ENCODE measurements around the gene ABTB1. TPM values are rescaled to one million over a fixed set of nuclear protein-coding genes. Genes with fewer than 3 reads are reported as not detected.
"Not testable (repeated sequence)": the region's sequence is repeated elsewhere in the genome, so short reads cannot be mapped to it uniquely, and the experiment has no call there.

ABTB1 gene
- total RNA-seq, 1 donor from 2014 or later, result 34.2 TPM

DNA sequence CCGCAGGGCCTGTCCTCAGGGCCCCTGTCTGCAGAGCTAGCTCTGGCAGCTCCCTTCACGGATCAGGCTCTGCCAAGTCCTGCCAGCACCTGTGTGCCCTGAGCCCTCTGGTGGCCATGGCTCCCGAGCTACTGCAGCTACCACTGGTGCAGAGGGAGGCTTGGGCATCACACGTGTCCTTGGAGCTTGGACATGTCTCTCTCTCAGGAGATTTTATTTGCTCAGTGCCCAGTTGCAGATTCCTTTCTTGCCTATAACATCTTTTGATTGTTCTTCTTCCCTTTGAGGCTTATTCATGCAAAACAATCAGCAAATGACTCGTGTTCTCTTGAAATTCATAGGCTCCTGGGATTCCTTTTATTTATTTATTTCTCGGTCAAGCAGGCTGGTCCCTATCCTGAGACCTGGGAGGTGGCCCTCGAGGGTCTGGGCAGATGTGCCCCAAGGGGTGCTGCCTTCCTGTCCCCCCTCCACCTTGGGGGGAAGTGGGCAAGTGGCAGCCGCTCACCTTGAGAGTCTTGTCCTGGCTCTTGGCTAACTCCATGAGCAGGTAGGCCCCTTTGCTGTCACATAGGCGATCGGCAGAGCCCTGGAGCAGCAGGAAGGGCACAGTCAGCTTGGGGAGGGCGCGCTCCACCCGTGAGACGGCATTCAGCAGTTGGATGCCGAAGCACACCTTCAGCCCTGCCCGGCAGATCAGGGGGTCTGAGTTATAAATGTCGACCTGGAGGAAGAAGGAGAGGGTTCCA, 21.9 kb downstream of the ABTB1 start:
- intact Hi-C loops (cut with micrococcal nuclease), result loop anchor here (5.0 to 10.0 kb wide), 2 partner anchors 50 to 128 kb away; partner anchors contain the start of gene MGLL
- DNase-seq (peak; percentile 86), ATAC-seq (peak; percentile 22)

DNA sequence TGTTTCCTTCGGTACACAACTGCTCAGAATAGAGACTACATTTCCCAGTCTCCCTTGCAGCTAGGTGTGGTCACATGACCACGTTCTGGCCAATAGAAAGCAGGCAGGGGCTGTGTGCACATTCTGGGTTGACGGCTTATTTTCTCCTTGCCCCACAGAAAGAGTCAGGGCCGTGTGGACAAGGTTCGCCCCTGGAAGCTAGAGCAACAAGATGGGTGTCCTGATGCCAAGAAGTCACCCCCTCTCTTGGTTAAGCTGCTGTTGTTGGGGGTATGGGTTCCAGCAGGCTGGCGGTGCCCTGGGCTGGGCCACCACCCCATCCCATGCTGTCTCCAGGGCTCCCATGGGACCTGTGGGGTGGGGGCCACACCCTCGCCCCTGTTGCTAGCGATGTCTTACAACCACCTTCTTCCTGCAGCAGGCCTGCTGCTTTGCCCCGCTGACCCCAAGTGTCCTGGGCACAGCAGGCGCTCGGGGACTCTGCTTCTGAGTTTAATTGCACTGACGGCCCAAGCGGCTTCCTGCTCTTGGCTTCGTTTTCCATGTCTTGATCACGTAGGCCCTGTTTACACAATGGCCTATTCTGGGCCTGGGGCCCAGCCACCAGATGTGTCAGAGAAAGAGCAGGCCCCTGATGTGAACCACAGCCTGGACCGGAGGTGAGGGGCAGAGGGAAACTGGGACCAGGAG, 24.9 kb downstream of the ABTB1 start:
- peak; percentile 72 for ATAC-seq
- DNase-seq, result peak; percentile 90
- intact Hi-C loops (cut with micrococcal nuclease), result loop anchor here (5.0 to 10.0 kb wide), 2 partner anchors 47 to 125 kb away; partner anchors contain the start of gene MGLL

DNA sequence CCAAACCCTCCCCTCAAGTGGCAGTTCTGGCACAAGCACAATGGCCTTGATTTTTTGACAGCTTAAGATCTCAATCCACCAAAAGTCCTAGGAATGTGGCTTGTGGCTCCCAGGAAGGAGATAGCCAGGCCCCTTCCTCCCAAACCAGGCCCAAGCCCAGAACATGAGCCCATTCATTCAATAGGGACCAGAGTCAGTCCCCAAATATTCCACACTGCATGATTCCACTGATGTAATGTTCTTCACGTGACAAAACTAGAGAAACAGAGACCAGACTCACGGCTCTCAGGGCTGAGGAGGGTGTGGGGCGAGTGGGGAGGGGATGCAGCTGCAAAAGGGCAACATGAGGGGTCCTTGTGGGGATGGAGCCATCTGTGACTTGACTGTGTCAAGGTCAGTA, 25.5 kb downstream of the ABTB1 start:
- intact Hi-C loops (cut with micrococcal nuclease), result loop anchor here (5.0 to 10.0 kb wide), 2 partner anchors 47 to 124 kb away; partner anchors contain the start of gene MGLL
- DNase-seq (no peak), ATAC-seq (peak; percentile 6)

DNA sequence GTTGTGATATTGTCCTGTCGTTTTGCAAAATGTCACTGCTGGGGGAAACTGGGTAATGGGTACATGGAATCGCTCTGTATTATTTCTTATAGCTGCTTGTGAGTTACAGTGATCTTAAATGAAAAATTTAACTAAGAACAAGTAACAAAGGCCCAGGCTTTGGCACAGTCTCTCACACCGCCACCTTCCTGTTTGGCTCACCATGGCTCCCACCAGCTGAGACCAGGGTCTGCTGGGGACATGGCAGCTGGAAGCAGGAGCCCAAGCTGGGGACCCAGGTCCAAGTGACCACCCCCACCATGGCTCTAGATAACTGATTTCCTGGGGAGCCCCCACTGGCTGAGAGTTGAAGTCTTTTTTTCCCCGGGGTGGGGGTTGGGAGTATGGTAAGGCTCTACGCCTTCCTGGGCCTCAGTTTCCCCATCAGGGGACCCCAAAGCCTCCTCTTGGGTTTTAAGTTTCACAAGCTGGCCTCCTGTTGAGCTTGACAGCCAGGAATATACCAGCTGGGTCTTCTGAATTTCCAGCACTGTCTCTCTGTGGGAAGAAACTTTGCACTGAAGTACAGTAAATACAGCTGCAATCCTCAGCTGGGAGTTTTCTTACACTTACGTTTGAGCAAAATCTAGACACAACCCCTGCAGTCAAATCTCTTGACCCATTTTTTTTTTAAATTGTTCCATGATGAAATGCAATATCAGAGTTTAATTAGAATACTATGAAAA, 26.1 kb downstream of the ABTB1 start:
- ATAC-seq (no peak), DNase-seq (no peak)
- intact Hi-C loops (cut with micrococcal nuclease), result loop anchor here (5.0 to 10.0 kb wide), 2 partner anchors 46 to 123 kb away; partner anchors contain the start of gene MGLL

DNA sequence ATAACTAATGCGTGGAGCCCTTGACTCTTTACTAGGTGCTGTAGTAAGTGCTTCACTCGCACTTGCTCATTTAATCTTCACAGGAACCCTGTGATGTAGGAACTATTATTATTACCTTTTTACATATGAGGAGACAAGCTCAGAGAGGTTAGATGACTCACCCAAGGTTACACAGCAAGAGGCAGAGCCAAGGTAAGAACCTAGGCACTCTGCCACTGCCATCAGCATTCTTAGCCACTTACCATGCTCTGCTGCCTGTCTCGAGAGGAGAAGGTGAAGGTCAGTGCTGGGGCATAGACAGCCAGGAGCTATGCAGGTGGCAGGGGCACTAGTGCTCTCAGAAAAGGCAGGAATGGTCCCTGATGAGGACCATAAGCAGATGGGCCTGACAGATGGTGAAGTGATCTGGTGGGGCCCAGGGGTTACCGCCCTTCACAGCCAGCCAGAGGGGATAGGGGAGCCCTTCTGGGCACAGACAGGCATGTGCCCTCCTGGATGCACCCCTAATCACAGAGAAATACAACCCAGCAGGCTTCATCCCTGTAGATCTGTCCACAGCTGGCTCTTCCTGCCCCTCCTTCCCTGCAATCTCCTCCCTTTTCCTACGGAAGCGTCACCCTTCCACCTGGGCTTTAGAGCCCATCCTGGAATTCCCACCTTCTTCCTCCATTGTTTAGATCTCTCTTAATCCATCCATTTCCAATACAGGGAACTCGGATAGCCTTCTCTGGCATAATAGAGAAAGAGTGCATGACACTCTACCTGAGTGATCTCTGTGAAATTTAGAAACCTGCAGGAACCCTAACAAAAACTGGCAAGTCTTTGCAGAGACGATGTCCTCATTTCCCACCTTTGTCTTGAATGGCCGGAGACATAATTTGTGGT, 26.9 kb downstream of the ABTB1 start:
- DNase-seq (no peak), ATAC-seq (no peak)
- intact Hi-C loops (cut with micrococcal nuclease), result loop anchor here (5.0 to 10.0 kb wide), 2 partner anchors 45 to 123 kb away; partner anchors contain the start of gene MGLL

DNA sequence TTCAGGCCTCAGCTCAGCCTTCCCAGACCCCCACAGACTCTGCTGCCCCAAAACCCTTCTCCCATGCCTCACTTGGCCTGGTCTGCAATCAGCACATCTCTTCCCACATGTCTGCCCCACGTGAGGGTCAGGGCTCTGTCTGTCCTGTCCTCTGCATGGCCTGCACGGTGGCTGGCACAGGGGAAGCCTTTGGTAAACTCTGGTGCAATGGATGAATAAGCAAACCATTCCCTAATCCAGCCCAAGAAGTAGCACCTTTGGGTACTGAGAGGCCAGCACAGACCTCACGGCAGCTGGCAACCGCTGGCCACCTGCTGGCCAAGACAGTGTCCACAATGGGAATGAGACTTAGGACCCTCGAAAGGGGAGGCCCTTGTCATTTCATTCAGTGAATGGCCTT, 27.7 kb downstream of the ABTB1 start:
- no peak for ATAC-seq
- intact Hi-C loops (cut with micrococcal nuclease), result no loop called here
- no peak for DNase-seq

DNA sequence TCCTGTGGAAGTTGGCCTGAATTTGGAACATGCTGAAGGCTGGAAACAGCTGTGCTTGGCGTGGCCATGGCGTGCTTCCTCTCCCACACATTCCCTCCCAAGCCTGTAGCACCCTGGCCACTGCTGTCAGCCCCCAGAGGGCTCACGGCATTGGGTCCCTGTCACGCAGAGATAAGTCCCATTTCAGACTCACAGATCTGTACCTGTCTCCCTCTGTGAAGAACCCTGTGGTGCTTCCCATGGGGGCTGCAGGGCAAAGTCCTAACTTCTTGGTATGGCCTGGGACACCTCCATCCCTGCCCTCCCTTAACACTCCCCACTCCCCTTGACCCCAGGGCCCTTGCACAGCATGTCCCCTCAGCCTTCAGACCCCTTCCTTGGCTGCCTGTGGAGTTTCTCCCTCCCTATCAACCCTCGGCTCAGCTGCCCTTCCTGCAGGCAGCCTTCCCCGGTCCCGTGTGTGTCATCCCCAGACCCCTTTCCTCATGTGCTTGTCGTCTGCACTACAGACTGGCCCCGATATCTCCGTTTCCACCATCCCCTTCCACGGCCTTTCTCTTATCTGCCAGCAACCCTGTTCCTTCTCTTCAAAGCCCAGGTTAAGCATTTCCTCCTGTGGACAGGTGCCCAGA, 28.6 kb downstream of the ABTB1 start:
- DNase-seq (peak; percentile 75), ATAC-seq (peak; percentile 7)
- intact Hi-C loops (cut with micrococcal nuclease), result no loop called here

DNA sequence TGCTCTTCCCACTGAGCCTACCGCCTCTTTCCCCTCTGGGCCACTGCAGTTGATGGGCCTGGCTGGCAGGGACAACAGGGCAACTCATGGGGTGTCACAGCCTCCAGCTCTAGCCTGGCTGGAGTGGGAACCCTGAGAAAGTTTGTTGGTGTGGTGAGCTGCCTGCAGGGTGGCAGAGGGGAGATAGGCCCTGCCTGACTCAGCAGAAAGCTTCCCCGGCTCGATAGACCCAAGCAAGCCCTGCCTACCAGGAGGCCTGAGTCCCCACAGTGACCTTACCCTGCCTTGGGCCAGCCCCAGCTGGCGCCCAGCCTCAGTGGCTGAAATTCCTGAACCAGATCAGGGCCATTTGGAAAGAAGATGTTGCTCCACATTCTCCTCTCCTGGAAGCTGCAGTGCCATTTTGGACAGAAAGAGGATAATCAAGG, 29.4 kb downstream of the ABTB1 start:
- no peak for ATAC-seq
- peak; percentile 71 for DNase-seq
- intact Hi-C loops (cut with micrococcal nuclease), result no loop called here

DNA sequence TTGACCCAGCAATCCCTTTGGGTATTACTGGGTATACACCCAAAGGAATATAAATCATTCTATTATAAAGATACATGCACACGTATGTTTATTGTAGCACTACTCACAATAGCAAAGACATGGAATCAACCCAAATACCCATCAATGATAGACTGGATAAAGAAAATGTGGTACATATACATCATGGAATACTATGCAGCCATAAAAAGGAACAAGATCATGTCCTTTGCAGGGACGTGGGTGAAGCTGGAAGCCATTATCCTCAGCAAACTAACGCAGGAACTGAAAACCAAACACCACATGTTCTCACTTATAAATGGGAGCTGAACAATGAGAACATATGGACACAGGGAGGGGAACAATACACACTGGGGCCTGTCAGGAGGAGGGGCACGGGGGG, 32.1 kb downstream of the ABTB1 start:
- ATAC-seq; DNase-seq; intact Hi-C loops (cut with micrococcal nuclease): not testable (repeated sequence)

DNA sequence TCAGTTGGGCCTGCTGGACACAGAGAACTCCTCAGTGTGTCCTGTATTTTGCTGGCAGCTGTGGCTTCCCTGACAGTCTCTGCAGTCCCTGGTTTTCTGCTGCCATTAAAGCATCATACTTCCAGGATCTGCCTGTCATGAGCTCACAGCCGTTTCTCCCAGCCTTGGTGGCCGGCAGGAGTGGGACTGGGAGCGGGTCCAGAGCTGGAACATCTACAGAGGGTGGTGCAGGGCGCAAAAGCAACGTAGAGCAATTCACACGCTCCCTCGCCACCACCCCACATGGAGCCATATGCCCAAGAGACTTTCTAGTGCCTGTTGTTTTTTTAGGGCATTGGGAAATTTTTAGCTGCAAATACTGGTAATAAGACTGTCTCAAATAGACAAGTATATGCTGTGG, 33.6 kb downstream of the ABTB1 start:
- intact Hi-C loops (cut with micrococcal nuclease), result no loop called here
- DNase-seq (peak; percentile 72), ATAC-seq (peak; percentile 64)

DNA sequence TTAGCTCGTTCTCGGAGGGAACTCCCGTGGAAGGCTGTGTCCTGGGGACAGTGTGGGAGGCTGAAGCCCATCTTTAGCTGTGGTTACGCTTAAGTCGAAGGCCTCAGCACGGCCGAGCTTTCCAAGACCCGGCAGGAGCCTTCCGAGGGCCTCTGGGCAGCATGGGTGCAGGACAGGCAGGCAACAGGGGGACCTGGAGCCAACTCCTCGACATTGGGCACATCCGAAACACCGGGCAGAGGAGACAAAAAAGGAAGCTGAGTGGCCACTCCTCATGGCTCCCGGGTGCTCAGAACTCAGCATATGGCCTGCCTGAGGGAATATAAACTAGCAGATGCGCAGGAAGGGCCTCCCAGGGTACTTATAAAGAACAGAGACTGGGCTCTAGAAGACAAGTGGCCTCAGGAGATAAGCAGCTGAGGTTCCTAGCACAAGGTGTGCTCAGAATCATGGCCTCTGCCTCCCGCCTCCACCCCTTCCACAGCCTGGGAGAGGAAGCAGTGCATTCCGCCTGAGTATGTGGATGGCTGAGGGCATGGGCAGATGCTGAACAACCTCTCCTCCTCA, 34.1 kb downstream of the ABTB1 start:
- intact Hi-C loops (cut with micrococcal nuclease), result no loop called here
- DNase-seq (no peak), ATAC-seq (no peak)

DNA sequence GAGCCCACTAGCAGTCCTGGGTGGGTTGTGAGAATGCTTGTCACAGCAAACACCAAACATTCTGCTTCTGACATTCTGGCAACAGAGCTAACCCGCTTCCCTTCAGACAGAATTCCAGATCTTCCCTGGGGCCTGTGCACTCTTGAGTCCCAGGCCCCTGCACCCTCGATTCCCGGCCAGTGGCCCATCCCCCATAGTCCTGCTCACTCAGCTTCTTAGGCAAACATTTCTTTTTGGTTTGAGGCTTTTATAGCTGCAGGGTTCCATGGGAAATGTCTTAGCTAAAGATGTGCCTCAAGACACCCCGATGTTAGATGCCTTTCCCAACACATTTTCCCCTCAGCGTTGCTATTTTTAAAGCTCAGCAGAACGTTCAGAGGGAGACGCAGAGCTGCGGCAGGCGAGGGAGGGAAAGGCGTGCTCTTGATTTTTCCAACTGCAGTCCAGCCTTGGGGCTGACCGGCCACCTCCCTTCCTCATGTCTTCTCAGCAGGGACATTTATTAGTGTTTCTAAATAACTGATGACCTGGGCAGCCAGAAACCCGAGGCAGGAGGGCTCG, 35.2 kb downstream of the ABTB1 start:
- intact Hi-C loops (cut with micrococcal nuclease), result no loop called here
- ATAC-seq, result peak; percentile 63
- no peak for DNase-seq

DNA sequence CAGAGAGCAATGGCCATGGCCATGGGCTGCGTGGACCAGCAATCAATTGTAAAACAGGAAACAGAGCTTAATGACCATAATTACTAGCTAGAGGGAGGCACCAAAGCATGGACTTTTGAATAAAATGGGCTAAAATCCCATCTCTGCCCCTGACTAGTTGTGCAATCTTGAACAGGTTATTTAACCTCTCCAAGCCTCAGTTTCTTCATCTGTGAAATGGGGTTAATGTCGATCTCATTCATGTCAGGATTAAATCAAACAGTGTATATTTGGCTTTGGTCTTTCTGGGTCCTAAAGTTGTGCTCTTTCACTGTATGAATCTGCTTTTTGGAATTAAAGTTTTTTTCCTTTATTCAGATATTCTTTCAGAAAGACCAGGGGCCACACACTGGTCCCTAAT, 36.1 kb downstream of the ABTB1 start:
- no peak for ATAC-seq
- intact Hi-C loops (cut with micrococcal nuclease), result no loop called here
- DNase-seq, result no peak

DNA sequence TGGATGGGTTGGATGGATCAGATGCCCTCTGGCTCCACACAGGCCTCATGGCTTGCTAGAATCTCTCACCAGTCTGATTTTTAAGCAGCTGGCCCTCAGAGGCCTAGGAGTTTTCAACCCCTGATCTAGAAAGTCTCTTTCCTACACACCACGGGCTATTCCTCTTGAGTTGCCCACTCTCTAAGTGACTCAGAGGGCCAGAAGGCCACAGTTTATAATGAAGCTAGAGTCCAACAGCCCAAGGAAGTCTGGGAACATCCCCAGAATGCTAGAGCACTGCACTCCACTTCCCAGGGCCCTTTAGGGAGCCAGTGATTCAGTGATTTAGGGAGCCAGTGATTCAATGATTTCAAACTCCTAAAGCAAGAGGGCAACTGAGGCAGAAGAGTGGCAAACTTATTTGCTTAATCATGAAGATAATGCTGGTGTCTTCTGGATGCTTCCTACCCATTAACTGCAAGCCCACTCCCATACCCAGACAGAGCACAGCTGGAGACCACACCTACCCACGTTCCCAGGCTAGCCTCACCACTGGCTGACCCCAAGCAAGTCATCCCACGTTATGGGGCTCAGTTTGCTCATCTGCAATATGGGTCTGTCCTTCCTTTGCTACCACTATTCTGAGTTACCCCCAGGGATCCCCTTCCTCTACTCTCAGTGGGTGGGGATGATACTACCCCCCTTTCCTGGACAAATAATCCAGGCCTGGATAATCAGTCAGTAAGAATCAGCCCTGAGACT, 36.7 kb downstream of the ABTB1 start:
- DNase-seq (no peak), ATAC-seq (no peak)
- intact Hi-C loops (cut with micrococcal nuclease), result no loop called here

DNA sequence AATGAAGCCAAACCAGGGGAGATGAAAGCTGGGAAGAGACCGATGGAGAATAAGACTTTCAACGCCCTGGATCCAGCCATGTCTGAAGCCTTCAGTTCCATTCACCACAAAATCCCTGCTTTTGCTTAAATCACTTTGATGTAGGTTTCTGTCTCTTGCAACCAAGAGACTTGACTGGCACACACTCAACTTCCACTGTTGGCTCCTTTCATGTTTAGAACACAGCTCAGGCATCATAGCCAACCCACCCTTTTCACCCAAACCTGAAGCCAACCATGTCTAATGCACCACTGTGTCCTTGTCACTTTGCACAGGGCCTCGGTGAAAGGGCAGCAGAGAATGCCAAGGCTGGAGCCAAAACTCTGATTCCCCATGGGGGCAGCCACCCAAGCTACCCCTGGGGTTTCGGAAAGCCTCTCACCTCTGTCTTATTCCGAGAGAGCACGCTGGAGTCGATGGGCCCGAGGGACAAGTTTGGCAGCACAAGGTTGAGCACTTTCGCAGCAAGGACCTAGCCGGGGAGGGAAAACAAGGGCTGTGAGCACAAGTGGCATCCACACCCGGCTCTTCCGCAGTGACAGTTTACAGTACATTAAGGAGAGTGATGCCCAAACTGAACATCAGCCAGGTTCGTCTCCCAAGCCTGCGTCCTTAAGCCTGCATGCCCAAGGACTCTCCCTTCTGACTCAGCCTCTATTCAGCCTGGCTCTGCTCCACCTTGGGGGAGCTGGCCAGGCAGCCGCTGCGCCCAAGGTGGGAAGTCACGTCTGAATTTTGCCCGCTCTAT, 37.6 kb downstream of the ABTB1 start:
- intact Hi-C loops (cut with micrococcal nuclease), result no loop called here
- DNase-seq, result no peak
- no peak for ATAC-seq

DNA sequence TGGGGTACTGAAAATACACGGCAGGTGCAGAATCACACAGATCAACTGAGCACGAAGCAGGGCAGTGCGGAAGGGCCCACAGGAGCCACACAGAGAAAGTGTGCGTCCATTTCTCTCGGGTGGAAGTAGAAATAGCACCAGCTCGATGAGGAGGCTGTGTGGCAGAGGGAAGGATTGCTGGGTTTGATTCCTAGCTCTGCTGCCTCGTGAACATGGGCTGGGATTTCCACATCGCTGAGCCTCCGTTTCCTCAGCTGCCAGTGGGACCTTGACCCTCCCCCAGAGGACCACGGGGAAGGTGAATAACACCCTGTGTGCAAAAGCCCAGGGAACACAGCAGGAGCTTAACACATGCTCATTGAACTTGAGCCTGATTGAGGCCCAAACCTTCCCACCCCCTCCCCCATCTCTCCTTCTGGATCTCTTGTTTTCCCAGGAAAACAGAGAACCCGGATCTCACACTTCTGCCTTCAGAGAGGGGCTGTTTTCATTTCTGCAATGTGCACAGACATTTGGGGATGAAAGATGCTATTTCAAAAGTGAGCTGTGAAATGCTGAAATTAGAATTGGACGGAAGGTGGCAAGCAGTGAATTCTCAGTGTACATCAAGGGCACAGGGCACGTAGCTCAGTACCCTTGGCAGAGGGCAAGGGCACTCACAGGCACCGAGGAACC, 38.4 kb downstream of the ABTB1 start:
- DNase-seq (no peak), ATAC-seq (no peak)
- intact Hi-C loops (cut with micrococcal nuclease), result no loop called here

Measured in left ventricle myocardium superior (tissue), 1 donor.